BLaER1 (cell line): ENCODE data around the gene MTREX.
"Not testable (repeated sequence)": the region's sequence is repeated elsewhere in the genome, so short reads cannot be mapped to it uniquely, and the experiment has no call there.

Experiments used
- H3K27ac ChIP-seq: shearing (Covaris generic); formaldehyde crosslinking; 2 replicates; pipeline ENCODE4 v1.8.1; 2022
- H3K27me3 ChIP-seq: shearing (Covaris generic); formaldehyde crosslinking; 2 replicates; pipeline ENCODE4 v1.8.1; 2022
- H3K36me3 ChIP-seq: shearing (Covaris generic); formaldehyde crosslinking; 2 replicates; pipeline ENCODE4 v1.8.1; 2022
- H3K4me1 ChIP-seq: shearing (Covaris generic); formaldehyde crosslinking; 2 replicates; pipeline ENCODE4 v1.8.1; 2022
- H3K4me2 ChIP-seq: shearing (Covaris generic); formaldehyde crosslinking; 2 replicates; pipeline ENCODE4 v1.8.1; 2022
- H3K4me3 ChIP-seq: shearing (Covaris generic); formaldehyde crosslinking; 2 replicates; pipeline ENCODE4 v1.8.1; 2022
- H3K9ac ChIP-seq: shearing (Covaris generic); formaldehyde crosslinking; 2 replicates; pipeline ENCODE4 v1.8.1; 2022
- H3K9me3 ChIP-seq: shearing (Covaris generic); formaldehyde crosslinking; 2 replicates; pipeline ENCODE4 v1.8.1; 2022
- H4K20me1 ChIP-seq: shearing (Covaris generic); formaldehyde crosslinking; 2 replicates; pipeline ENCODE4 v1.8.1; 2022
- Cebpa-rat ChIP-seq: shearing (Covaris generic); IDR thresholded peaks from 2 replicates; pipeline ENCODE4 v1.8.1; 2022

The MTREX gene

GRCh38 chr5:55304584-55304983, 3.2 kb upstream of the MTREX start:
- H3K4me1 ChIP-seq: peaks cover 43% of the 10 kb centered on the region
- no peak overlapping the region for H3K27ac ChIP-seq
- TF ChIP-seq Cebpa-rat: no peak
- H3K36me3 ChIP-seq: peaks cover 26% of the 10 kb centered on the region
- no peak overlapping the region for H3K4me2 ChIP-seq
- H4K20me1 ChIP-seq: peaks cover 59% of the 10 kb centered on the region
- peaks cover 12% of the 10 kb centered on the region for H3K9me3 ChIP-seq
- H3K27me3 ChIP-seq: no peaks in the 10 kb centered on the region
- H3K4me3 ChIP-seq: no peak overlapping the region
- no peak overlapping the region for H3K9ac ChIP-seq

- H3K4me2 ChIP-seq: peak overlapping the region; percentile 86
- peaks cover 50% of the 10 kb centered on the region for H3K4me1 ChIP-seq
- H3K4me3 ChIP-seq: 0 out of 2 replicates have a peak overlapping the region, but pooled peaks have one; percentile 86
- no peaks in the 10 kb centered on the region for H3K27me3 ChIP-seq
- H3K27ac ChIP-seq: no peak overlapping the region
- H3K9me3 ChIP-seq: peaks cover 10% of the 10 kb centered on the region
- peak overlapping the region; percentile 96; the same call in 1 of the 2 replicates for H3K9ac ChIP-seq
- H4K20me1 ChIP-seq: peaks cover 66% of the 10 kb centered on the region
- TF ChIP-seq Cebpa-rat: no peak
- peaks cover 23% of the 10 kb centered on the region for H3K36me3 ChIP-seq
Observed at GRCh38 chr5:55305345-55305744, 2.4 kb upstream of the MTREX start.

- no peak for TF ChIP-seq Cebpa-rat
- peak overlapping the region; percentile 96 for H3K9ac ChIP-seq
- peak overlapping the region; percentile 88 for H3K27ac ChIP-seq
- no peaks in the 10 kb centered on the region for H3K27me3 ChIP-seq
- H3K4me2 ChIP-seq: peak overlapping the region; percentile 86
- H4K20me1 ChIP-seq: peaks cover 79% of the 10 kb centered on the region
- peaks cover 21% of the 10 kb centered on the region; the same call in 1 of the 2 replicates for H3K36me3 ChIP-seq
- H3K9me3 ChIP-seq: no peaks in the 10 kb centered on the region
- peaks cover 56% of the 10 kb centered on the region for H3K4me1 ChIP-seq
- peak overlapping the region; percentile 86 for H3K4me3 ChIP-seq
Observed at GRCh38 chr5:55306641-55307382, 977 bp upstream of the MTREX start.

GRCh38 chr5:55308254-55308836, 556 bp downstream of the MTREX start:
- H3K27me3 ChIP-seq: no peaks in the 10 kb centered on the region
- H3K4me1 ChIP-seq: peaks cover 56% of the 10 kb centered on the region
- peaks cover 20% of the 10 kb centered on the region; the same call in 1 of the 2 replicates for H3K36me3 ChIP-seq
- H3K9ac ChIP-seq: peak overlapping the region; percentile 96
- H3K27ac ChIP-seq: peak overlapping the region; percentile 88
- H3K4me3 ChIP-seq: peak overlapping the region; percentile 86
- no peak for TF ChIP-seq Cebpa-rat
- peaks cover 83% of the 10 kb centered on the region for H4K20me1 ChIP-seq
- H3K4me2 ChIP-seq: peak overlapping the region; percentile 86
- no peaks in the 10 kb centered on the region for H3K9me3 ChIP-seq

- H3K4me3 ChIP-seq: no peak overlapping the region
- H3K9ac ChIP-seq: no peak overlapping the region
- no peak for TF ChIP-seq Cebpa-rat
- H3K4me1 ChIP-seq: peaks cover 19% of the 10 kb centered on the region
- H3K27ac ChIP-seq: no peak overlapping the region
- H4K20me1 ChIP-seq: peaks cover 94% of the 10 kb centered on the region
- H3K36me3 ChIP-seq: peaks cover 65% of the 10 kb centered on the region
- no peak overlapping the region for H3K4me2 ChIP-seq
- H3K27me3 ChIP-seq: no peaks in the 10 kb centered on the region
- H3K9me3 ChIP-seq: peaks cover 39% of the 10 kb centered on the region
Observed at GRCh38 chr5:55313870-55314617, 6.3 kb downstream of the MTREX start.

- Histone ChIP-seq H3K4me2 (no peak overlapping the region), H3K9ac (no peak overlapping the region), H3K27me3 (no peaks in the 10 kb centered on the region), H3K27ac (no peak overlapping the region), H4K20me1 (peaks cover 96% of the 10 kb centered on the region), H3K9me3 (peaks cover 39% of the 10 kb centered on the region), H3K36me3 (peaks cover 54% of the 10 kb centered on the region), H3K4me3 (no peak overlapping the region), H3K4me1 (no peaks in the 10 kb centered on the region)
- TF ChIP-seq Cebpa-rat: no peak
Observed at GRCh38 chr5:55316289-55316688, 8.5 kb downstream of the MTREX start.

GRCh38 chr5:55316837-55317236, 9.0 kb downstream of the MTREX start:
- no peak overlapping the region for H3K27ac ChIP-seq
- peaks cover 96% of the 10 kb centered on the region for H4K20me1 ChIP-seq
- no peak overlapping the region for H3K4me3 ChIP-seq
- peaks cover 53% of the 10 kb centered on the region for H3K36me3 ChIP-seq
- H3K27me3 ChIP-seq: no peaks in the 10 kb centered on the region
- no peak for TF ChIP-seq Cebpa-rat
- H3K4me1 ChIP-seq: no peaks in the 10 kb centered on the region
- H3K4me2 ChIP-seq: no peak overlapping the region
- H3K9ac ChIP-seq: no peak overlapping the region
- peaks cover 39% of the 10 kb centered on the region for H3K9me3 ChIP-seq

- Histone ChIP-seq H4K20me1 (peaks cover 96% of the 10 kb centered on the region), H3K9me3 (peaks cover 39% of the 10 kb centered on the region), H3K36me3 (peaks cover 49% of the 10 kb centered on the region)
- not testable (repeated sequence) for H3K4me1 ChIP-seq, H3K27me3 ChIP-seq, H3K4me3 ChIP-seq, H3K9ac ChIP-seq, H3K27ac ChIP-seq, H3K4me2 ChIP-seq
Observed at GRCh38 chr5:55318237-55318636, 10.4 kb downstream of the MTREX start.

GRCh38 chr5:55319491-55319890, 11.7 kb downstream of the MTREX start:
- H3K9ac ChIP-seq: no peak overlapping the region
- H3K9me3 ChIP-seq: peaks cover 30% of the 10 kb centered on the region
- H3K27me3 ChIP-seq: no peaks in the 10 kb centered on the region
- peaks cover 96% of the 10 kb centered on the region for H4K20me1 ChIP-seq
- H3K4me1 ChIP-seq: no peaks in the 10 kb centered on the region
- no peak overlapping the region for H3K27ac ChIP-seq
- no peak overlapping the region for H3K4me3 ChIP-seq
- peaks cover 52% of the 10 kb centered on the region for H3K36me3 ChIP-seq
- H3K4me2 ChIP-seq: no peak overlapping the region
- TF ChIP-seq Cebpa-rat: no peak

- H3K9me3 ChIP-seq: peaks cover 25% of the 10 kb centered on the region
- H3K27ac ChIP-seq: no peak overlapping the region
- H3K9ac ChIP-seq: no peak overlapping the region
- no peak for TF ChIP-seq Cebpa-rat
- no peaks in the 10 kb centered on the region for H3K27me3 ChIP-seq
- no peak overlapping the region for H3K4me3 ChIP-seq
- H4K20me1 ChIP-seq: peaks cover 93% of the 10 kb centered on the region
- H3K4me1 ChIP-seq: no peaks in the 10 kb centered on the region
- peaks cover 50% of the 10 kb centered on the region for H3K36me3 ChIP-seq
- H3K4me2 ChIP-seq: no peak overlapping the region
Observed at GRCh38 chr5:55320571-55320970, 12.8 kb downstream of the MTREX start.
